T-helper 1 cell treated with Interleukin-12 subunit alpha and Interleukin-12 subunit beta and Interleukin-4 antibody, amounts not matched to agents 30 μg/mL and 1 μg/mL, for 36 hours (primary cell): Measurements from ENCODE around the gene METTL15.
"Not testable (repeated sequence)": the region's sequence is repeated elsewhere in the genome, so short reads cannot be mapped to it uniquely, and the experiment has no call there.

Experiments
- H3K27ac Mint-ChIP-seq: one replicate; pipeline ENCODE4 v1.8.0; 2021; ENCODE audit warnings: mild to moderate bottlenecking, mixed read lengths
- H3K27me3 Mint-ChIP-seq: one replicate; pipeline ENCODE4 v1.8.0; 2021; ENCODE audit warnings: low read depth, mixed read lengths
- H3K36me3 Mint-ChIP-seq: one replicate; pipeline ENCODE4 v1.8.0; 2021; ENCODE audit warnings: low read depth, mixed read lengths
- H3K4me1 Mint-ChIP-seq: one replicate; pipeline ENCODE4 v1.8.0; 2021; ENCODE audit warnings: low read depth, mixed read lengths
- H3K4me3 Mint-ChIP-seq: one replicate; pipeline ENCODE4 v1.8.0; 2021; ENCODE audit warnings: mild to moderate bottlenecking, moderate library complexity, mixed read lengths
- H3K9me3 Mint-ChIP-seq: one replicate; pipeline ENCODE4 v1.8.0; 2021; ENCODE audit warnings: mixed read lengths

METTL15 gene

GRCh38 chr11:28104425-28104824 is 3.8 kb upstream of the METTL15 start:
- H3K9me3 Mint-ChIP-seq, result no peaks in the 10 kb centered on the region
- no peak overlapping the region for H3K4me3 Mint-ChIP-seq
- peaks cover 5% of the 10 kb centered on the region for H3K36me3 Mint-ChIP-seq
- peaks cover 37% of the 10 kb centered on the region for H3K4me1 Mint-ChIP-seq
- H3K27me3 Mint-ChIP-seq, result no peaks in the 10 kb centered on the region
- H3K27ac Mint-ChIP-seq, result peak overlapping the region; percentile 43

- H3K27ac Mint-ChIP-seq, result no peak overlapping the region
- H3K27me3 Mint-ChIP-seq, result no peaks in the 10 kb centered on the region
- no peak overlapping the region for H3K4me3 Mint-ChIP-seq
- H3K36me3 Mint-ChIP-seq, result peaks cover 5% of the 10 kb centered on the region
- H3K9me3 Mint-ChIP-seq, result no peaks in the 10 kb centered on the region
- peaks cover 38% of the 10 kb centered on the region for H3K4me1 Mint-ChIP-seq
Measured at GRCh38 chr11:28104984-28105383, 3.2 kb upstream of the METTL15 start.

- Mint-ChIP-seq H3K27ac (peak overlapping the region; percentile 77), H3K4me1 (peaks cover 42% of the 10 kb centered on the region), H3K4me3 (peak overlapping the region; percentile 98), H3K9me3 (no peaks in the 10 kb centered on the region), H3K27me3 (no peaks in the 10 kb centered on the region), H3K36me3 (peaks cover 5% of the 10 kb centered on the region)
Measured at GRCh38 chr11:28105869-28106268, 2.3 kb upstream of the METTL15 start.

- H3K4me1 Mint-ChIP-seq, result peaks cover 47% of the 10 kb centered on the region
- H3K36me3 Mint-ChIP-seq, result peaks cover 5% of the 10 kb centered on the region
- peak overlapping the region; percentile 77 for H3K27ac Mint-ChIP-seq
- no peaks in the 10 kb centered on the region for H3K27me3 Mint-ChIP-seq
- peak overlapping the region; percentile 98 for H3K4me3 Mint-ChIP-seq
- no peaks in the 10 kb centered on the region for H3K9me3 Mint-ChIP-seq
Measured at GRCh38 chr11:28106353-28107043, 1.7 kb upstream of the METTL15 start.

- Mint-ChIP-seq H3K27me3 (no peaks in the 10 kb centered on the region), H3K36me3 (peaks cover 4% of the 10 kb centered on the region), H3K4me1 (peaks cover 53% of the 10 kb centered on the region), H3K4me3 (peak overlapping the region; percentile 98), H3K9me3 (no peaks in the 10 kb centered on the region), H3K27ac (peak overlapping the region; percentile 99)
Measured at GRCh38 chr11:28107191-28107749, 918 bp upstream of the METTL15 start.

GRCh38 chr11:28108958-28109357 is 770 bp downstream of the METTL15 start:
- peaks cover 53% of the 10 kb centered on the region for H3K4me1 Mint-ChIP-seq
- H3K27ac Mint-ChIP-seq, result peak overlapping the region; percentile 99
- no peaks in the 10 kb centered on the region for H3K27me3 Mint-ChIP-seq
- H3K9me3 Mint-ChIP-seq, result no peaks in the 10 kb centered on the region
- H3K36me3 Mint-ChIP-seq, result peaks cover 4% of the 10 kb centered on the region
- H3K4me3 Mint-ChIP-seq, result peak overlapping the region; percentile 98

- Mint-ChIP-seq H3K27ac (peak overlapping the region; percentile 99), H3K4me3 (peak overlapping the region; percentile 98), H3K27me3 (no peaks in the 10 kb centered on the region), H3K4me1 (peaks cover 52% of the 10 kb centered on the region), H3K36me3 (peaks cover 4% of the 10 kb centered on the region), H3K9me3 (no peaks in the 10 kb centered on the region)
Measured at GRCh38 chr11:28110108-28110820, 2.1 kb downstream of the METTL15 start.

- no peaks in the 10 kb centered on the region for H3K27me3 Mint-ChIP-seq
- H3K36me3 Mint-ChIP-seq, result peaks cover 4% of the 10 kb centered on the region
- H3K27ac Mint-ChIP-seq, result peak overlapping the region; percentile 99
- peaks cover 47% of the 10 kb centered on the region for H3K4me1 Mint-ChIP-seq
- no peaks in the 10 kb centered on the region for H3K9me3 Mint-ChIP-seq
- peak overlapping the region; percentile 98 for H3K4me3 Mint-ChIP-seq
Measured at GRCh38 chr11:28110821-28111200, 2.6 kb downstream of the METTL15 start.

GRCh38 chr11:28114116-28114515 is 5.9 kb downstream of the METTL15 start:
- H3K9me3 Mint-ChIP-seq, result no peaks in the 10 kb centered on the region
- peaks cover 36% of the 10 kb centered on the region for H3K4me1 Mint-ChIP-seq
- H3K36me3 Mint-ChIP-seq, result peaks cover 8% of the 10 kb centered on the region
- no peak overlapping the region for H3K27ac Mint-ChIP-seq
- no peaks in the 10 kb centered on the region for H3K27me3 Mint-ChIP-seq
- no peak overlapping the region for H3K4me3 Mint-ChIP-seq

GRCh38 chr11:28114731-28115130 is 6.5 kb downstream of the METTL15 start:
- Mint-ChIP-seq H3K27ac (no peak overlapping the region), H3K4me1 (peaks cover 31% of the 10 kb centered on the region), H3K9me3 (no peaks in the 10 kb centered on the region), H3K36me3 (peaks cover 8% of the 10 kb centered on the region), H3K27me3 (no peaks in the 10 kb centered on the region), H3K4me3 (no peak overlapping the region)

GRCh38 chr11:28117712-28118111 is 9.5 kb downstream of the METTL15 start:
- no peak overlapping the region for H3K27ac Mint-ChIP-seq
- H3K4me3 Mint-ChIP-seq, result no peak overlapping the region
- no peaks in the 10 kb centered on the region for H3K27me3 Mint-ChIP-seq
- H3K36me3 Mint-ChIP-seq, result peaks cover 8% of the 10 kb centered on the region
- peaks cover 14% of the 10 kb centered on the region for H3K4me1 Mint-ChIP-seq
- no peaks in the 10 kb centered on the region for H3K9me3 Mint-ChIP-seq

GRCh38 chr11:28123151-28123581 is 15.0 kb downstream of the METTL15 start:
- Mint-ChIP-seq H3K4me1 (peaks cover 4% of the 10 kb centered on the region), H3K9me3 (no peaks in the 10 kb centered on the region), H3K36me3 (peaks cover 7% of the 10 kb centered on the region), H3K27me3 (no peaks in the 10 kb centered on the region), H3K4me3 (no peak overlapping the region), H3K27ac (no peak overlapping the region)

GRCh38 chr11:28132548-28132947 is 24.4 kb downstream of the METTL15 start:
- H3K27ac Mint-ChIP-seq, result no peak overlapping the region
- no peak overlapping the region for H3K4me3 Mint-ChIP-seq
- no peaks in the 10 kb centered on the region for H3K4me1 Mint-ChIP-seq
- peaks cover 11% of the 10 kb centered on the region for H3K36me3 Mint-ChIP-seq
- peaks cover 14% of the 10 kb centered on the region for H3K9me3 Mint-ChIP-seq
- H3K27me3 Mint-ChIP-seq, result no peaks in the 10 kb centered on the region

- peaks cover 13% of the 10 kb centered on the region for H3K36me3 Mint-ChIP-seq
- no peak overlapping the region for H3K4me3 Mint-ChIP-seq
- no peak overlapping the region for H3K27ac Mint-ChIP-seq
- no peaks in the 10 kb centered on the region for H3K27me3 Mint-ChIP-seq
- peaks cover 20% of the 10 kb centered on the region for H3K9me3 Mint-ChIP-seq
- H3K4me1 Mint-ChIP-seq, result no peaks in the 10 kb centered on the region
Measured at GRCh38 chr11:28133146-28133545, 25.0 kb downstream of the METTL15 start.

GRCh38 chr11:28136157-28136556 is 28.0 kb downstream of the METTL15 start:
- not testable (repeated sequence) for H3K27me3 Mint-ChIP-seq, H3K4me1 Mint-ChIP-seq, H3K27ac Mint-ChIP-seq, H3K4me3 Mint-ChIP-seq
- Mint-ChIP-seq H3K36me3 (peaks cover 16% of the 10 kb centered on the region), H3K9me3 (peaks cover 37% of the 10 kb centered on the region)
